GM12872 (cell line): ENCODE data around the gene POU6F2.

Experiments
- CTCF ChIP-seq: IDR thresholded peaks from 3 replicates; pipeline ENCODE4 v1.5.1; 2011; ENCODE audit warnings: low read depth, mild to moderate bottlenecking, low read length, moderate library complexity; ENCODE audit not compliant: insufficient read depth

POU6F2 gene

GRCh38 chr7:39488467-39489393, 511.0 kb downstream of the POU6F2 start:
- TF ChIP-seq CTCF = no peak

GRCh38 chr7:39490296-39490695, 512.6 kb downstream of the POU6F2 start:
- no peak for TF ChIP-seq CTCF

- no peak for TF ChIP-seq CTCF
Observed at GRCh38 chr7:39493934-39494333, 516.2 kb downstream of the POU6F2 start.

GRCh38 chr7:39501358-39501757, 523.6 kb downstream of the POU6F2 start:
- no peak for TF ChIP-seq CTCF

- no peak for TF ChIP-seq CTCF
Observed at GRCh38 chr7:39504963-39505362, 527.3 kb downstream of the POU6F2 start.

GRCh38 chr7:39507866-39508551, 530.3 kb downstream of the POU6F2 start:
- no peak for TF ChIP-seq CTCF

- no peak for TF ChIP-seq CTCF
Observed at GRCh38 chr7:39509436-39509835, 531.7 kb downstream of the POU6F2 start.
